ENCODE results near the gene TEX38. TPM values are rescaled to one million over a fixed set of nuclear protein-coding genes. Genes with fewer than 3 reads are reported as not detected.

Gene TEX38
- total RNA-seq, 1 donor from 2014 or later, result not detected

DNA sequence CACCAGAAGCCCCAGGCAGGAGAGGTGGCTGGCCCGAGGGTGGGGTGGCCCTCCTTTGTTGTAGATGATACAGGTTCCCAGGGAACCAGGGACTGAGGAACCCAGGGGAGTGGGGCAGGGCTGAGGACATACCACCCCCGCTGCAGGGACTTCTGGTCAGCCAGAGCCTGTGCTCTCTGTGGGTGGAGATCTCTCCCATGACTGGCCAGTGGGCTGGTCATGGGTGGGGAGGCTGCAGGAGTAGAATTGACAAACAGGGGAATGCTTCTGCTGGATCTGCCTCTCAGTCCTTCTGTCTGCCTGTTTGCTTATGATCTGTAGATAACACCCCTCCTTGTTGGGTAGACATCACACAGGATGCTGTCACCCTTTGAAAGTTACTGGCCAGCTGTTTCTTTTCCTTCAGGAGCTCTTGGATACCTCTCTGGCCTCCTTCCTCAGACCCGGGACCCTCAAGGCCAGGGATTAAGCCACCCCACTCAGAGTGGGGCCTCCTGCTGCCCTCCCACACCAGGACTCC, 50.1 kb downstream of the TEX38 start:
- TF ChIP-seq, protein P1, sequence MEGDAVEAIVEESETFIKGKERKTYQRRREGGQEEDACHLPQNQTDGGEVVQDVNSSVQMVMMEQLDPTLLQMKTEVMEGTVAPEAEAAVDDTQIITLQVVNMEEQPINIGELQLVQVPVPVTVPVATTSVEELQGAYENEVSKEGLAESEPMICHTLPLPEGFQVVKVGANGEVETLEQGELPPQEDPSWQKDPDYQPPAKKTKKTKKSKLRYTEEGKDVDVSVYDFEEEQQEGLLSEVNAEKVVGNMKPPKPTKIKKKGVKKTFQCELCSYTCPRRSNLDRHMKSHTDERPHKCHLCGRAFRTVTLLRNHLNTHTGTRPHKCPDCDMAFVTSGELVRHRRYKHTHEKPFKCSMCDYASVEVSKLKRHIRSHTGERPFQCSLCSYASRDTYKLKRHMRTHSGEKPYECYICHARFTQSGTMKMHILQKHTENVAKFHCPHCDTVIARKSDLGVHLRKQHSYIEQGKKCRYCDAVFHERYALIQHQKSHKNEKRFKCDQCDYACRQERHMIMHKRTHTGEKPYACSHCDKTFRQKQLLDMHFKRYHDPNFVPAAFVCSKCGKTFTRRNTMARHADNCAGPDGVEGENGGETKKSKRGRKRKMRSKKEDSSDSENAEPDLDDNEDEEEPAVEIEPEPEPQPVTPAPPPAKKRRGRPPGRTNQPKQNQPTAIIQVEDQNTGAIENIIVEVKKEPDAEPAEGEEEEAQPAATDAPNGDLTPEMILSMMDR (conservative IDR thresholded peaks at IDR 0.05; ENCODE audit: low read depth, low read length), result no peak
- no peak for DNase-seq (ENCODE audit: low read depth)
- H3K4me3 ChIP-seq (ENCODE audit: low read depth, low read length), result no peak overlapping the region

Other genes with a start within 250 kb of the TEX38 start
- not detected in 2 replicates for gene DMBX1, start 182.0 kb upstream of the TEX38 start, total RNA-seq
- gene KNCN, start 120.2 kb upstream of the TEX38 start, total RNA-seq, result not detected in 2 replicates
- gene MKNK1, start 67.6 kb upstream of the TEX38 start, total RNA-seq, result 19.2 and 19.4 TPM in 2 replicates
- 5.8 and 7.2 TPM in 2 replicates for gene MOB3C, start 55.0 kb upstream of the TEX38 start, total RNA-seq
- 39.6 and 57.5 TPM in 2 replicates for gene ATPAF1, start 3.5 kb upstream of the TEX38 start, total RNA-seq
- gene EFCAB14, start 47.3 kb downstream of the TEX38 start, total RNA-seq, result 41.5 and 46.9 TPM in 2 replicates
- gene CYP4B1, start 127.2 kb downstream of the TEX38 start, total RNA-seq, result not detected in 2 replicates

Data from epithelial cell of proximal tubule (primary cell).